ENCODE results near the gene PPP2R2C. TPM values are rescaled to one million over a fixed set of nuclear protein-coding genes. Genes with fewer than 3 reads are reported as not detected.

PPP2R2C gene
- polyA plus RNA-seq, 1 experiment, result 0.06 TPM

GRCh38 chr4:6450709-6451108 is 21.7 kb downstream of the PPP2R2C start:
- no peak for DNase-seq (ENCODE audit: low read depth)
- no peak for TF ChIP-seq CTCF (IDR thresholded peaks at IDR 0.05; ENCODE audit: insufficient read depth, low read depth, low read length)
- ChIA-PET CTCF (no interaction called here), POLR2A (no interaction called here)
- H3K4me3 ChIP-seq (ENCODE audit: low read depth, low read length), result no peak overlapping the region
- H3K27me3 ChIP-seq (ENCODE audit: control insufficient read depth, insufficient read depth, low read length), result peaks cover 3% of the 10 kb centered on the region; the same call in 1 of the 2 replicates
- no peaks in the 10 kb centered on the region for H3K36me3 ChIP-seq (ENCODE audit: control insufficient read depth, insufficient read depth, low read length)

GRCh38 chr4:6449746-6450369 is 22.6 kb downstream of the PPP2R2C start:
- H3K36me3 ChIP-seq (ENCODE audit: control insufficient read depth, insufficient read depth, low read length), result no peaks in the 10 kb centered on the region
- peaks cover 3% of the 10 kb centered on the region; the same call in 1 of the 2 replicates for H3K27me3 ChIP-seq (ENCODE audit: control insufficient read depth, insufficient read depth, low read length)
- ChIA-PET POLR2A (no interaction called here), CTCF (no interaction called here)
- H3K4me3 ChIP-seq (ENCODE audit: low read depth, low read length), result no peak overlapping the region
- no peak for DNase-seq (ENCODE audit: low read depth)
- no peak for TF ChIP-seq CTCF (IDR thresholded peaks at IDR 0.05; ENCODE audit: insufficient read depth, low read depth, low read length)

GRCh38 chr4:6449335-6449734 is 23.1 kb downstream of the PPP2R2C start:
- CTCF ChIA-PET, result no interaction called here
- Histone ChIP-seq H3K36me3 (ENCODE audit: control insufficient read depth, insufficient read depth, low read length) (no peaks in the 10 kb centered on the region), H3K27me3 (ENCODE audit: control insufficient read depth, insufficient read depth, low read length) (peaks cover 3% of the 10 kb centered on the region; the same call in 1 of the 2 replicates), H3K4me3 (ENCODE audit: low read depth, low read length) (no peak overlapping the region)
- DNase-seq (ENCODE audit: low read depth), result no peak
- POLR2A ChIA-PET, result no interaction called here
- TF ChIP-seq CTCF (IDR thresholded peaks at IDR 0.05; ENCODE audit: insufficient read depth, low read depth, low read length), result no peak

GRCh38 chr4:6448476-6449170 is 23.8 kb downstream of the PPP2R2C start:
- peaks cover 3% of the 10 kb centered on the region; the same call in 1 of the 2 replicates for H3K27me3 ChIP-seq (ENCODE audit: control insufficient read depth, insufficient read depth, low read length)
- no peak for TF ChIP-seq CTCF (IDR thresholded peaks at IDR 0.05; ENCODE audit: insufficient read depth, low read depth, low read length)
- no peak overlapping the region for H3K4me3 ChIP-seq (ENCODE audit: low read depth, low read length)
- H3K36me3 ChIP-seq (ENCODE audit: control insufficient read depth, insufficient read depth, low read length), result no peaks in the 10 kb centered on the region
- POLR2A ChIA-PET, result no interaction called here
- DNase-seq (ENCODE audit: low read depth), result no peak
- CTCF ChIA-PET, result no interaction called here

- Histone ChIP-seq H3K36me3 (ENCODE audit: control insufficient read depth, insufficient read depth, low read length) (no peaks in the 10 kb centered on the region), H3K27me3 (ENCODE audit: control insufficient read depth, insufficient read depth, low read length) (peaks cover 3% of the 10 kb centered on the region; the same call in 1 of the 2 replicates), H3K4me3 (ENCODE audit: low read depth, low read length) (no peak overlapping the region)
- no peak for TF ChIP-seq CTCF (IDR thresholded peaks at IDR 0.05; ENCODE audit: insufficient read depth, low read depth, low read length)
- ChIA-PET POLR2A (no interaction called here), CTCF (no interaction called here)
- no peak for DNase-seq (ENCODE audit: low read depth)
Measured at GRCh38 chr4:6447672-6448171, 24.7 kb downstream of the PPP2R2C start.
